Activated CD8-positive, alpha-beta T cell treated with anti-CD3 and anti-CD28 coated beads for 36 hours (primary cell): ENCODE measurements around the gene MTMR10. TPM values are rescaled to one million over a fixed set of nuclear protein-coding genes. Genes with fewer than 3 reads are reported as not detected.

Source experiments
- ATAC-seq: fragments of 200-7000 bp; cut with Tn5 transposase; one replicate; pipeline ENCODE4 v1.10.0; 2021; ENCODE audit warnings: mild to moderate bottlenecking, moderate library complexity
- CTCF ChIA-PET: fragments of 350-600 bp; sonication (Branson Sonifier 250); formaldehyde crosslinking; loops from one replicate; lab custom pipeline; 2021; ENCODE audit warnings: antibody characterized with exemption; lab: Charles Lee
- POLR2A ChIA-PET: fragments of 350-600 bp; sonication (Branson Sonifier 250); formaldehyde crosslinking; loops from one replicate; lab custom pipeline; 2021; ENCODE audit warnings: antibody characterized with exemption; lab: Charles Lee
- DNase-seq: peaks from one replicate; pipeline ENCODE4 v3.0.0-alpha.2; 2020
- H3K27ac Mint-ChIP-seq: one replicate; pipeline ENCODE4 v1.8.0; 2021; ENCODE audit warnings: mild to moderate bottlenecking, mixed read lengths
- H3K27me3 Mint-ChIP-seq: one replicate; pipeline ENCODE4 v1.8.0; 2021; ENCODE audit warnings: mixed read lengths
- H3K36me3 Mint-ChIP-seq: one replicate; pipeline ENCODE4 v1.8.0; 2021; ENCODE audit warnings: low read depth, mixed read lengths
- H3K4me1 Mint-ChIP-seq: one replicate; pipeline ENCODE4 v1.8.0; 2021; ENCODE audit warnings: low read depth, mixed read lengths
- H3K4me3 Mint-ChIP-seq: one replicate; pipeline ENCODE4 v1.8.0; 2021; ENCODE audit warnings: mild to moderate bottlenecking, moderate library complexity, mixed read lengths
- H3K9me3 Mint-ChIP-seq: one replicate; pipeline ENCODE4 v1.8.0; 2021; ENCODE audit warnings: mixed read lengths
- CTCF ChIP-seq: fragments of 200-600 bp; IDR thresholded peaks from one replicate; pipeline ENCODE4 v1.8.0; 2022; ENCODE audit warnings: antibody characterized with exemption, mild to moderate bottlenecking
- intact Hi-C: fragments of 100-400 bp; cut with micrococcal nuclease; formaldehyde crosslinking; loops from one replicate; pipeline ENCODE4 v1.10.0; 2022
- total RNA-seq, 2 experiments: library from RNA; stranded (reverse); gene quantifications; one replicate each; pipeline ENCODE4 v1.2.3, GENCODE V29; 2021

Gene MTMR10
- total RNA-seq, 2 experiments from 2014 or later, result 11.3 to 13.2 TPM

DNA sequence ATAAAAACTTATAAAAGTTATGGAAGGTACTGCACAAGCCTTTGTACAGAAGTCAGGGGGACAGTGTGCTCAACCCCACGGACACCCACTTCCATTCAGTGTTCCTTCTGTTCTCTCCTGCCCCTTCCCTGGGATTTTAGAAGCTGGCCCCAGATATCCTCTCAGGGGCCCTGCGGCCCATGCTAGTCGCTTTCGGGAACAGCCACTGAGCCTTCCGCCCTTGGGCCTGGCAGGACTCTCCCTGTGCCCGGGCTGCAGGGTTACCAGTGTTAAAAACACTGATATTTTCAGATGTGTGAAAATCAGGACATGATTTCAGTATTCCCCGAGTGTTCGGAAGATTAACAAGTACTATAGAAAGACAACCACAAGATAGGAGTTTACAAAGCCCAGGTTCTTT is 65.3 kb downstream of the MTMR10 start:
- no peak overlapping the region for H3K27ac Mint-ChIP-seq
- peaks cover 27% of the 10 kb centered on the region for H3K36me3 Mint-ChIP-seq
- H3K27me3 Mint-ChIP-seq, result no peaks in the 10 kb centered on the region
- H3K4me1 Mint-ChIP-seq, result no peaks in the 10 kb centered on the region
- TF ChIP-seq CTCF, result no peak
- ATAC-seq (no peak), DNase-seq (no peak)
- no peak overlapping the region for H3K4me3 Mint-ChIP-seq
- H3K9me3 Mint-ChIP-seq, result no peaks in the 10 kb centered on the region
- ChIA-PET POLR2A (no interaction called here), CTCF (no interaction called here)
- intact Hi-C loops, result no loop called here

GRCh38 chr15:30925686-30926085 is 65.7 kb downstream of the MTMR10 start:
- intact Hi-C loops, result no loop called here
- Mint-ChIP-seq H3K36me3 (peaks cover 23% of the 10 kb centered on the region), H3K27me3 (no peaks in the 10 kb centered on the region), H3K4me1 (no peaks in the 10 kb centered on the region), H3K4me3 (no peak overlapping the region), H3K9me3 (no peaks in the 10 kb centered on the region), H3K27ac (no peak overlapping the region)
- ATAC-seq (no peak), DNase-seq (no peak)
- ChIA-PET POLR2A (no interaction called here), CTCF (no interaction called here)
- no peak for TF ChIP-seq CTCF

GRCh38 chr15:30924353-30924752 is 67.1 kb downstream of the MTMR10 start:
- DNase-seq (no peak), ATAC-seq (no peak)
- Mint-ChIP-seq H3K27ac (no peak overlapping the region), H3K9me3 (no peaks in the 10 kb centered on the region), H3K27me3 (no peaks in the 10 kb centered on the region), H3K36me3 (peaks cover 19% of the 10 kb centered on the region), H3K4me1 (no peaks in the 10 kb centered on the region), H3K4me3 (no peak overlapping the region)
- intact Hi-C loops, result no loop called here
- CTCF ChIA-PET, result interaction anchor here (1.1 kb wide), 1 partner anchor 29 kb away, joined by 3 read pairs; no protein-coding TSS in a partner anchor
- TF ChIP-seq CTCF, result no peak
- POLR2A ChIA-PET, result no interaction called here

GRCh38 chr15:30923429-30923828 is 68.0 kb downstream of the MTMR10 start:
- CTCF ChIA-PET, result interaction anchor here (1.3 kb wide), 1 partner anchor 64 kb away, joined by 4 read pairs; no protein-coding TSS in a partner anchor
- Mint-ChIP-seq H3K4me1 (no peaks in the 10 kb centered on the region), H3K27me3 (no peaks in the 10 kb centered on the region), H3K27ac (no peak overlapping the region), H3K4me3 (no peak overlapping the region), H3K9me3 (no peaks in the 10 kb centered on the region), H3K36me3 (peaks cover 21% of the 10 kb centered on the region)
- intact Hi-C loops, result no loop called here
- POLR2A ChIA-PET, result no interaction called here
- DNase-seq (no peak), ATAC-seq (no peak)
- TF ChIP-seq CTCF, result no peak

- CTCF ChIA-PET, result interaction anchor here (1.3 kb wide), 1 partner anchor 63 kb away, joined by 4 read pairs; no protein-coding TSS in a partner anchor
- POLR2A ChIA-PET, result no interaction called here
- H3K27ac Mint-ChIP-seq, result no peak overlapping the region
- H3K9me3 Mint-ChIP-seq, result no peaks in the 10 kb centered on the region
- H3K27me3 Mint-ChIP-seq, result no peaks in the 10 kb centered on the region
- H3K4me1 Mint-ChIP-seq, result no peaks in the 10 kb centered on the region
- H3K36me3 Mint-ChIP-seq, result peaks cover 20% of the 10 kb centered on the region
- H3K4me3 Mint-ChIP-seq, result no peak overlapping the region
- DNase-seq, result no peak
- no peak for ATAC-seq
- intact Hi-C loops, result no loop called here
- no peak for TF ChIP-seq CTCF
Measured at GRCh38 chr15:30922480-30923311, 68.7 kb downstream of the MTMR10 start.
